Dermis microvascular lymphatic vessel endothelial cell (primary cell): ENCODE measurements around the gene RRP8. TPM values are rescaled to one million over a fixed set of nuclear protein-coding genes. Genes with fewer than 3 reads are reported as not detected.

Experiments
- DNase-seq, 2 donors: peaks; one replicate each; pipeline versions ENCODE4 v3.0.0 to v3.0.0-alpha.2; 2010; ENCODE audit warnings: low read depth in 2 of 2
- total RNA-seq: library from RNA; depleted of rRNA; stranded (reverse); fragments of >200 nt; gene quantifications from 2 replicates; pipeline ENCODE4 v1.2.1, GENCODE V29; 2014

RRP8 gene
- total RNA-seq, 1 donor from 2014 or later: 8.1 TPM

GRCh38 chr11:6617315-6617781, 13.9 kb upstream of the RRP8 start:
- peak; percentile 76 to 78 for DNase-seq

GRCh38 chr11:6616596-6617250, 13.3 kb upstream of the RRP8 start:
- no peak for DNase-seq

- DNase-seq: peak in 1 of 2 donors; percentile 20
Observed at GRCh38 chr11:6615882-6616585, 12.6 kb upstream of the RRP8 start.

- DNase-seq: no peak
Observed at GRCh38 chr11:6615046-6615445, 11.6 kb upstream of the RRP8 start.

GRCh38 chr11:6614446-6614845, 11.0 kb upstream of the RRP8 start:
- no peak for DNase-seq

- DNase-seq: no peak
Observed at GRCh38 chr11:6613496-6613895, 10.1 kb upstream of the RRP8 start.

GRCh38 chr11:6612213-6613041, 9.0 kb upstream of the RRP8 start, which contains the start of gene TAF10:
Gene TAF10 (minus strand): TSS chr11:6612216. CDS start chr11:6612189, 27 bp downstream.
- peak; percentile 89 to 97 for DNase-seq

GRCh38 chr11:6611963-6612212, 8.5 kb upstream of the RRP8 start:
- DNase-seq: no peak

- peak in 1 of 2 donors; percentile 41 for DNase-seq
Observed at GRCh38 chr11:6611092-6611962, 7.9 kb upstream of the RRP8 start.

GRCh38 chr11:6610591-6610990, 7.2 kb upstream of the RRP8 start:
- DNase-seq: no peak

- DNase-seq: no peak
Observed at GRCh38 chr11:6609502-6610015, 6.1 kb upstream of the RRP8 start.

GRCh38 chr11:6608726-6609501, 5.5 kb upstream of the RRP8 start:
- no peak for DNase-seq

GRCh38 chr11:6608011-6608410, 4.6 kb upstream of the RRP8 start:
- DNase-seq: no peak

GRCh38 chr11:6607190-6607795, 3.9 kb upstream of the RRP8 start:
- DNase-seq: no peak

GRCh38 chr11:6606471-6607189, 3.2 kb upstream of the RRP8 start:
- peak; percentile 73 to 93 for DNase-seq

GRCh38 chr11:6604790-6605189, 1.4 kb upstream of the RRP8 start:
- DNase-seq: no peak

- DNase-seq: peak in 1 of 2 donors; percentile 79
Observed at GRCh38 chr11:6604081-6604626, 738 bp upstream of the RRP8 start.

GRCh38 chr11:6602096-6602940, 1.1 kb downstream of the RRP8 start:
- DNase-seq: no peak
